H9 (cell line): ENCODE results near the gene SLC2A4. TPM values are rescaled to one million over a fixed set of nuclear protein-coding genes. Genes with fewer than 3 reads are reported as not detected.

Experiments used
- DNase-seq: peaks from one replicate; pipeline ENCODE4 v3.0.0-alpha.2; 2017
- H2AFZ ChIP-seq: one replicate; pipeline ENCODE4 v1.6.1; 2013; ENCODE audit warnings: mild to moderate bottlenecking, low read length, control low read depth, moderate library complexity
- H2AK5ac ChIP-seq: 2 replicates; pipeline ENCODE4 v1.6.1; 2013; ENCODE audit warnings: low read length, control low read depth, mixed read lengths; ENCODE audit not compliant: insufficient read length
- H2BK120ac ChIP-seq: one replicate; pipeline ENCODE4 v1.6.1; 2013; ENCODE audit warnings: low read depth, mild to moderate bottlenecking, low read length, control low read depth, inconsistent platforms; ENCODE audit not compliant: poor library complexity, severe bottlenecking
- H2BK12ac ChIP-seq: 2 replicates; pipeline ENCODE4 v1.6.1; 2013; ENCODE audit warnings: low read length, control low read depth, mixed read lengths, low read depth; ENCODE audit not compliant: insufficient read length
- H2BK15ac ChIP-seq: 2 replicates; pipeline ENCODE4 v1.6.1; 2013; ENCODE audit warnings: low read depth, low read length, control low read depth
- H2BK20ac ChIP-seq: one replicate; pipeline ENCODE4 v1.6.1; 2013; ENCODE audit warnings: low read depth, mild to moderate bottlenecking, low read length, control low read depth, inconsistent platforms; ENCODE audit not compliant: poor library complexity, severe bottlenecking
- H2BK5ac ChIP-seq: 2 replicates; pipeline ENCODE4 v1.6.1; 2013; ENCODE audit warnings: low read length, control low read depth, mixed read lengths; ENCODE audit not compliant: insufficient read length
- H3K14ac ChIP-seq: 2 replicates; pipeline ENCODE4 v1.6.1; 2013; ENCODE audit warnings: low read length, control low read depth; ENCODE audit not compliant: insufficient read depth
- H3K18ac ChIP-seq: 2 replicates; pipeline ENCODE4 v1.6.1; 2013; ENCODE audit warnings: low read depth, mild to moderate bottlenecking, mixed read lengths, low read length, control low read depth; ENCODE audit not compliant: insufficient read length
- H3K23ac ChIP-seq: 2 replicates; pipeline ENCODE4 v1.6.1; 2013; ENCODE audit warnings: low read length, control low read depth, mixed read lengths, low read depth; ENCODE audit not compliant: insufficient read length
- H3K23me2 ChIP-seq: 2 replicates; pipeline ENCODE4 v1.6.1; 2013; ENCODE audit warnings: low read depth, mild to moderate bottlenecking, mixed read lengths, low read length, control low read depth; ENCODE audit not compliant: insufficient read length, poor library complexity, severe bottlenecking
- H3K27ac ChIP-seq: 2 replicates; pipeline ENCODE4 v1.5.1; 2013; ENCODE audit warnings: low read length, control low read depth, mixed read lengths, low read depth; ENCODE audit not compliant: insufficient read length
- H3K27me3 ChIP-seq: 2 replicates; pipeline ENCODE4 v1.6.1; 2013; ENCODE audit warnings: low read length, control low read depth, inconsistent platforms; ENCODE audit not compliant: insufficient read depth
- H3K4ac ChIP-seq: 2 replicates; pipeline ENCODE4 v1.6.1; 2013; ENCODE audit warnings: low read depth, mild to moderate bottlenecking, control low read depth, inconsistent platforms, low read length, moderate library complexity
- H3K4me1 ChIP-seq: 2 replicates; pipeline ENCODE4 v1.6.1; 2013; ENCODE audit warnings: low read length, control low read depth, inconsistent platforms; ENCODE audit not compliant: insufficient read depth
- H3K4me2 ChIP-seq: 2 replicates; pipeline ENCODE4 v1.6.1; 2013; ENCODE audit warnings: low read length, control low read depth, mixed read lengths; ENCODE audit not compliant: insufficient read length, insufficient read depth
- H3K56ac ChIP-seq: 2 replicates; pipeline ENCODE4 v1.6.1; 2013; ENCODE audit warnings: low read depth, mild to moderate bottlenecking, mixed read lengths, low read length, control low read depth; ENCODE audit not compliant: insufficient read length
- H3K79me1 ChIP-seq: 2 replicates; pipeline ENCODE4 v1.6.1; 2013; ENCODE audit warnings: low read depth, mild to moderate bottlenecking, moderate library complexity, low read length, control low read depth, inconsistent platforms; ENCODE audit not compliant: insufficient read depth, poor library complexity, severe bottlenecking
- H3K79me2 ChIP-seq: 2 replicates; pipeline ENCODE4 v1.6.1; 2013; ENCODE audit warnings: low read length, control low read depth, inconsistent platforms; ENCODE audit not compliant: insufficient read depth
- H3K9ac ChIP-seq: 2 replicates; pipeline ENCODE4 v1.6.1; 2013; ENCODE audit warnings: low read length, control low read depth, mixed read lengths; ENCODE audit not compliant: insufficient read length; ENCODE audit errors: extremely low read depth
- H3K9me3 ChIP-seq: one replicate; pipeline ENCODE4 v1.6.1; 2013; ENCODE audit warnings: low read depth, low read length, inconsistent platforms; ENCODE audit not compliant: control insufficient read depth
- H3T11ph ChIP-seq: one replicate; pipeline ENCODE4 v1.6.1; 2013; ENCODE audit warnings: mild to moderate bottlenecking, low read length, control low read depth, inconsistent platforms
- H4K20me1 ChIP-seq: one replicate; pipeline ENCODE4 v1.6.1; 2013; ENCODE audit not compliant: control insufficient read depth, insufficient read length, insufficient read depth
- H4K5ac ChIP-seq: 2 replicates; pipeline ENCODE4 v1.6.1; 2013; ENCODE audit warnings: low read depth, mild to moderate bottlenecking, mixed read lengths, low read length, control low read depth; ENCODE audit not compliant: insufficient read length
- H4K8ac ChIP-seq: replicated peaks from 2 replicates; pipeline ENCODE4 v1.6.1; 2013; ENCODE audit warnings: low read length, control low read depth, mixed read lengths, low read depth; ENCODE audit not compliant: insufficient read length
- H4K91ac ChIP-seq: 2 replicates; pipeline ENCODE4 v1.6.1; 2013; ENCODE audit warnings: low read depth, mild to moderate bottlenecking, moderate library complexity, mixed read lengths, low read length, control low read depth; ENCODE audit not compliant: insufficient read length
- H3K27ac Mint-ChIP-seq, 3 experiments: 2 replicates in 2 of 3; 3 replicates in 1 of 3; pipeline ENCODE4 v1.8.0; 2020 to 2021; ENCODE audit warnings: mixed read lengths in 3 of 3, mild to moderate bottlenecking in 1 of 3, moderate library complexity in 1 of 3
- H3K27me3 Mint-ChIP-seq: 2 replicates; pipeline ENCODE4 v1.8.0; 2021; ENCODE audit warnings: low read depth, mild to moderate bottlenecking, moderate library complexity, mixed read lengths
- H3K36me3 Mint-ChIP-seq, 3 experiments: 2 replicates in 2 of 3; 3 replicates in 1 of 3; pipeline ENCODE4 v1.8.0; 2020 to 2021; ENCODE audit warnings: low read depth in 3 of 3, mixed read lengths in 3 of 3; ENCODE audit not compliant: insufficient read depth in 1 of 3
- H3K4me1 Mint-ChIP-seq, 2 experiments: 2 replicates each; pipeline ENCODE4 v1.8.0; 2020; ENCODE audit warnings: mixed read lengths in 2 of 2
- H3K4me3 Mint-ChIP-seq, 2 experiments: 2 replicates in 1 of 2; 3 replicates in 1 of 2; pipeline ENCODE4 v1.8.0; 2020 to 2021; ENCODE audit warnings: mild to moderate bottlenecking in 2 of 2, mixed read lengths in 2 of 2, moderate library complexity in 1 of 2
- H3K9me3 Mint-ChIP-seq, 2 experiments: 2 replicates in 1 of 2; 3 replicates in 1 of 2; pipeline ENCODE4 v1.8.0; 2020; ENCODE audit warnings: mild to moderate bottlenecking in 2 of 2, mixed read lengths in 2 of 2, moderate library complexity in 1 of 2
- WGBS: extraction: QIAGEN DNeasy Blood & Tissue Kit; methylation state at CpG from one replicate; pipeline ENCODE4 v1.1.7; 2013; ENCODE audit warnings: missing lambda C conversion rate, low lambda C conversion rate, mixed read lengths; ENCODE audit not compliant: insufficient read length; ENCODE audit errors: extremely low coverage; 5-methylcytosine and 5-hydroxymethylcytosine counted together
- total RNA-seq: library from RNA; stranded (reverse); gene quantifications from 2 replicates; pipeline ENCODE4 v1.2.1, GENCODE V29; 2021
- TF ChIP-seq, protein P1 (sequence below): fragments of 200-600 bp; sonication (generic); conservative IDR thresholded peaks from 3 replicates; pipeline ENCODE4 v1.8.0; 2021; ENCODE audit warnings: antibody characterized with exemption, mild to moderate bottlenecking

SLC2A4 gene
- total RNA-seq, 1 experiment from 2014 or later, result 4.4 TPM

DNA sequence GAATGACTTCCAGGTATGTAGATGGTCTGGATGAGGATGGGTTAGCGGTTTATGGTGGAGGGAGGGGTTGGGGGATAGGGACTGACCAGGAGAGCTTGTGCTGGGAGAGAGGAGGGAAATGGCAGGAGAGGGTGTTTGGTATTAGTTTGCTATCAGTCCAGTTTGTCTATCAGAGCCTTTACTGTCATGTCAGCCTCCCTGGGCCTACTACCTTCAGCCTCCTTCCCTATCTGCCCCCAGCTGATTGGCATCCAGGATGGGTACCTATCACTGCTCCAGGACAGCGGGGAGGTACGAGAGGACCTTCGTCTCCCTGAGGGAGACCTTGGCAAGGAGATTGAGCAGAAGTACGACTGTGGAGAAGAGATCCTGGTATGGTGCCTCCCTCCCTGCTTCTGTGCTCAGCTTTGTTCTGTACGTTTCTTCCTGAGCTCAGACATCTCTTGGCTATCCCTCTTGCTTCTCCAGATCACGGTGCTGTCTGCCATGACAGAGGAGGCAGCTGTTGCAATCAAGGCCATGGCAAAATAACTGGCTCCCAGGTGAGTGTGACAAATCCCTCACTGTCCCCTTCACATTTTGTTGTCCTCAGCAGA, 29.7 kb downstream of the SLC2A4 start:
- Mint-ChIP-seq H3K4me1 (peaks cover 39 to 41% of the 10 kb centered on the region in 2 experiments), H3K27me3 (no peaks in the 10 kb centered on the region; the same call in none of the 2 replicates), H3K9me3 (peaks cover 0 to 3% of the 10 kb centered on the region in 2 experiments; a peak in 1 of 5 replicates), H3K36me3 (peaks cover 47 to 65% (median 57%) of the 10 kb centered on the region in 3 experiments), H3K27ac (peak overlapping the region in 2 of 3 experiments; percentile 52 to 57; a peak in 3 of 7 replicates), H3K4me3 (no peak overlapping the region; a peak in 1 of 5 replicates)
- H4K8ac ChIP-seq, result no peak overlapping the region
- no peak overlapping the region for H4K5ac ChIP-seq
- no peaks in the 10 kb centered on the region for H4K20me1 ChIP-seq
- no peak overlapping the region for H3K14ac ChIP-seq
- H3K18ac ChIP-seq, result no peak overlapping the region
- peaks cover 2% of the 10 kb centered on the region; the same call in 1 of the 2 replicates for H3K4me1 ChIP-seq
- no peak overlapping the region for H3K4ac ChIP-seq
- H2BK20ac ChIP-seq, result no peak overlapping the region
- no CpG with 5 or more reads among the region's 7 CpGs for WGBS
- H2BK12ac ChIP-seq, result no peak overlapping the region
- TF ChIP-seq, protein P1, sequence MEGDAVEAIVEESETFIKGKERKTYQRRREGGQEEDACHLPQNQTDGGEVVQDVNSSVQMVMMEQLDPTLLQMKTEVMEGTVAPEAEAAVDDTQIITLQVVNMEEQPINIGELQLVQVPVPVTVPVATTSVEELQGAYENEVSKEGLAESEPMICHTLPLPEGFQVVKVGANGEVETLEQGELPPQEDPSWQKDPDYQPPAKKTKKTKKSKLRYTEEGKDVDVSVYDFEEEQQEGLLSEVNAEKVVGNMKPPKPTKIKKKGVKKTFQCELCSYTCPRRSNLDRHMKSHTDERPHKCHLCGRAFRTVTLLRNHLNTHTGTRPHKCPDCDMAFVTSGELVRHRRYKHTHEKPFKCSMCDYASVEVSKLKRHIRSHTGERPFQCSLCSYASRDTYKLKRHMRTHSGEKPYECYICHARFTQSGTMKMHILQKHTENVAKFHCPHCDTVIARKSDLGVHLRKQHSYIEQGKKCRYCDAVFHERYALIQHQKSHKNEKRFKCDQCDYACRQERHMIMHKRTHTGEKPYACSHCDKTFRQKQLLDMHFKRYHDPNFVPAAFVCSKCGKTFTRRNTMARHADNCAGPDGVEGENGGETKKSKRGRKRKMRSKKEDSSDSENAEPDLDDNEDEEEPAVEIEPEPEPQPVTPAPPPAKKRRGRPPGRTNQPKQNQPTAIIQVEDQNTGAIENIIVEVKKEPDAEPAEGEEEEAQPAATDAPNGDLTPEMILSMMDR, result no peak
- no peak overlapping the region for H2BK15ac ChIP-seq
- no peak overlapping the region for H4K91ac ChIP-seq
- H3T11ph ChIP-seq, result no peak overlapping the region
- no peaks in the 10 kb centered on the region for H3K27me3 ChIP-seq
- no peak overlapping the region for H3K9ac ChIP-seq
- H2BK5ac ChIP-seq, result no peak overlapping the region
- no peaks in the 10 kb centered on the region for H3K9me3 ChIP-seq
- no peak overlapping the region for H2BK120ac ChIP-seq
- H3K27ac ChIP-seq, result no peak overlapping the region
- H2AK5ac ChIP-seq, result no peak overlapping the region
- H3K79me1 ChIP-seq, result no peaks in the 10 kb centered on the region
- no peak overlapping the region for H3K56ac ChIP-seq
- H3K79me2 ChIP-seq, result peaks cover 21% of the 10 kb centered on the region
- no peak for DNase-seq
- no peak overlapping the region for H2AFZ ChIP-seq
- H3K23me2 ChIP-seq, result peaks cover 19% of the 10 kb centered on the region
- H3K23ac ChIP-seq, result no peak overlapping the region
- no peak overlapping the region for H3K4me2 ChIP-seq
